K562 (cell line): ENCODE data around the gene LYRM7. TPM values are rescaled to one million over a fixed set of nuclear protein-coding genes. Genes with fewer than 3 reads are reported as not detected.
A peak's percentile ranks its signal among the peaks of the same experiment; 100 is the strongest.

Experiments
- CREM ChIP-seq: IDR thresholded peaks from 2 replicates; pipeline ENCODE4 v1.6.1; 2014; ENCODE audit warnings: antibody characterized with exemption, low read depth
- HDAC6 ChIP-seq: IDR thresholded peaks from 2 replicates; pipeline ENCODE4 v1.6.1; 2012; ENCODE audit warnings: low read depth, mild to moderate bottlenecking, control low read depth, inconsistent platforms, low read length, moderate library complexity
- HNRNPLL ChIP-seq: fragments of 200-400 bp; formaldehyde crosslinking; IDR thresholded peaks from 2 replicates; pipeline ENCODE4 v1.6.1; 2017; ENCODE audit warnings: low read length, low read depth, mild to moderate bottlenecking; ENCODE audit not compliant: poor library complexity, severe bottlenecking
- KLF10 ChIP-seq: fragments of 250-450 bp; sonication (Bioruptor Pico); IDR thresholded peaks from 2 replicates; pipeline ENCODE4 v1.6.1; 2021; ENCODE audit warnings: matching md5 sums
- L3MBTL2 ChIP-seq: fragments of 450-650 bp; IDR thresholded peaks from 2 replicates; pipeline ENCODE4 v1.6.1; 2016; ENCODE audit warnings: mild to moderate bottlenecking, moderate library complexity
- MIER1 ChIP-seq: fragments of 450-650 bp; IDR thresholded peaks from 2 replicates; pipeline ENCODE4 v1.6.1; 2016; ENCODE audit warnings: antibody characterized with exemption, mild to moderate bottlenecking, low read depth
- MYNN ChIP-seq, 2 experiments: sonication (generic); formaldehyde crosslinking in 1 of 2; IDR thresholded peaks; 2 replicates each; pipeline versions ENCODE4 v1.5.0 to v1.6.1; 2016 to 2020; ENCODE audit warnings: antibody characterized with exemption in 1 of 2, missing genetic modification reagents in 1 of 2
- NFIX ChIP-seq: fragments of 250-450 bp; sonication (Bioruptor Pico); IDR thresholded peaks from 2 replicates; pipeline ENCODE4 v1.4.0; 2020; ENCODE audit warnings: low read depth, mild to moderate bottlenecking, moderate library complexity
- NFRKB ChIP-seq: fragments of 450-650 bp; IDR thresholded peaks from 2 replicates; pipeline ENCODE4 v1.6.1; 2016; ENCODE audit warnings: low read depth
- PURB ChIP-seq: sonication (generic); formaldehyde crosslinking; IDR thresholded peaks from 2 replicates; pipeline ENCODE4 v1.9.0; 2021; ENCODE audit warnings: low read depth, mild to moderate bottlenecking, missing genetic modification reagents
- SETDB1 ChIP-seq: IDR thresholded peaks from one replicate; pipeline ENCODE4 v1.6.1; 2012; ENCODE audit warnings: low read length, control low read depth, inconsistent platforms
- TAL1 ChIP-seq: fragments of 450-650 bp; IDR thresholded peaks from 2 replicates; pipeline ENCODE4 v1.6.1; 2016; ENCODE audit warnings: mild to moderate bottlenecking
- ZBTB8A ChIP-seq: fragments of 450-650 bp; IDR thresholded peaks from 2 replicates; pipeline ENCODE4 v1.6.1; 2018; ENCODE audit warnings: mild to moderate bottlenecking, moderate library complexity; ENCODE audit not compliant: partially characterized antibody
- ZNF436 ChIP-seq: fragments of 250-450, 450-650 bp; sonication (Bioruptor Pico); formaldehyde crosslinking; IDR thresholded peaks from 2 replicates; pipeline ENCODE4 v1.7.0; 2020; ENCODE audit warnings: mild to moderate bottlenecking
- ZNF766 ChIP-seq: fragments of 200-800 bp; sonication (Bioruptor generic); conservative IDR thresholded peaks from 2 replicates; pipeline ENCODE4 v1.6.1; 2016; ENCODE audit warnings: missing genetic modification characterization, missing compliant biosample characterization
- ZNF830 ChIP-seq: fragments of 250-450 bp; sonication (Bioruptor Pico); IDR thresholded peaks from 2 replicates; pipeline ENCODE4 v1.5.0; 2021; ENCODE audit warnings: mild to moderate bottlenecking
- polyA plus RNA-seq, 8 experiments: library from polyadenylated mRNA; depleted of rRNA in 4 of 8; stranded (reverse) in 5 of 8; unstranded in 3 of 8; fragments of >200 nt; fragmentation: Nextera tagmentation in 2 of 8; fragmentation: Illumina TruSeq in 1 of 8; extraction: Ambion mirVana in 2 of 8; extraction: Trizol in 1 of 8; gene quantifications; 2 replicates each; pipeline versions ENCODE4 v1.2.1 to v1.2.3, GENCODE V29; 2011 to 2014; ENCODE audit warnings: inconsistent platforms in 1 of 8, missing spikeins in 1 of 8
- total RNA-seq, 7 experiments: library from RNA; depleted of rRNA in 6 of 7; stranded (reverse); fragments of >200 nt in 6 of 7; fragmentation: Illumina TruSeq in 2 of 7; extraction: Trizol in 2 of 7; gene quantifications; 2 replicates each; pipeline versions ENCODE4 v1.2.1 to v1.2.3, GENCODE V29; 2011 to 2021; ENCODE audit warnings: low replicate concordance in 1 of 7
- TF ChIP-seq, protein P1 (sequence below): sonication (generic); formaldehyde crosslinking; IDR thresholded peaks from 2 replicates; pipeline ENCODE4 v1.8.1; 2023; ENCODE audit warnings: mild to moderate bottlenecking, missing genetic modification reagents
- TF ChIP-seq, protein P2 (sequence below): fragments of 250-450 bp; sonication (Bioruptor Pico); IDR thresholded peaks from 2 replicates; pipeline ENCODE4 v1.9.0; 2021; ENCODE audit warnings: mild to moderate bottlenecking
- TF ChIP-seq, protein P3 (sequence below): sonication (generic); formaldehyde crosslinking; IDR thresholded peaks from 2 replicates; pipeline ENCODE4 v1.8.0; 2023; ENCODE audit warnings: missing genetic modification reagents, mild to moderate bottlenecking, borderline replicate concordance
- TF ChIP-seq, protein P4 (sequence below): fragments of 450-650 bp; formaldehyde crosslinking; conservative IDR thresholded peaks from 2 replicates; pipeline ENCODE4 v1.4.0; 2022; ENCODE audit warnings: mild to moderate bottlenecking, missing genetic modification characterization

Gene LYRM7
- total and polyA plus RNA-seq, 9 of the 15 experiments (the other 6 are each of a cell fraction or from before 2014, with no cell fraction given) = 16.2 to 70.1 (median 33.3) TPM

DNA sequence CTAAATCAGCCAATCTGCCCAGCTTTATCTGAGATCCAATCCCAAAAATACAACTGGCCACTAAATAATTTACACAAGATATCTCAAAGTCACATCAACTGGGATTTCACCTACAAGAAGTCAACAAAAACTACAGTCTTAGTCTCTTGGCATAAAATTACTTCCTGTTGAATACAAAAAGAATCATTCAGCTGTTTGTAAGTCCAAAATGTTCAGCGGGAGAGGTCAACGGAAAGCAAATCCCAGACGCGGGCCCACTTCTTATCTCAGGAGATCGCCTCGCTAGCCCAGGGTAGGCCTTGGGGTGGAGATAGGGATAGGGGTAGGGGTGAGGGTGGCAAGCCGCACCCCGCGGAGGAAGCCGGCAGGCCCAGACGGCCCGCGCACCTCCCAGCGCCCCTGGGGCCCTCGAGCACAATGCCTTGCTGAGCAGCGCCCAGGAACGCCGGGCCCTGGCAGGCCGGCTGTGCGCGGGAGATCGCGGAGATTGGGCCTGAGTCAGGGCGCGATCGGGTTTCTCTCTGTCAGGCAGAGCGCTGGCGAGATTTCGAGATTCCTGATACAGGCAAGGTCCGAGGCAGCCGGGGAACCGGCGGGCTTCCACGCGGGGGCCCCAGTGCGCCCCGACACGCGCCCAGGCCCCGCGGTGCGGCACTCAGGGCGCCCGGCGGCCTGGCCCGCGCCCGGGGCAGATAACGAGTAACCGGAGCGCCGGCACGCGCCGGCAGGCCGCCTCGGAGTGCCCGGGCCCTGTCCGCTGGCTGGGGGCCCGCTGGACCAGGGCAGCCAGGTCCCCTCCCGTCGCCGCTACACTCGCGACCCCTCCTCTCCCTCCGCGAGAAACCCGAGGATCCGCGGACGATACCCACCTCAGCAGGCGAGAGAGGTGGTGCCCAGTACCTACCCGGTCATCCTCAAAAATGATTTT lies 6.3 kb upstream of the LYRM7 start (continued):
- TF ChIP-seq KLF10 (CRISPR knock-in tag) = no peak
- no peak for TF ChIP-seq SETDB1
- TF ChIP-seq, protein P1, sequence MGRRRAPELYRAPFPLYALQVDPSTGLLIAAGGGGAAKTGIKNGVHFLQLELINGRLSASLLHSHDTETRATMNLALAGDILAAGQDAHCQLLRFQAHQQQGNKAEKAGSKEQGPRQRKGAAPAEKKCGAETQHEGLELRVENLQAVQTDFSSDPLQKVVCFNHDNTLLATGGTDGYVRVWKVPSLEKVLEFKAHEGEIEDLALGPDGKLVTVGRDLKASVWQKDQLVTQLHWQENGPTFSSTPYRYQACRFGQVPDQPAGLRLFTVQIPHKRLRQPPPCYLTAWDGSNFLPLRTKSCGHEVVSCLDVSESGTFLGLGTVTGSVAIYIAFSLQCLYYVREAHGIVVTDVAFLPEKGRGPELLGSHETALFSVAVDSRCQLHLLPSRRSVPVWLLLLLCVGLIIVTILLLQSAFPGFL (CRISPR knock-in tag) = no peak
- TF ChIP-seq HNRNPLL = no peak
- TF ChIP-seq, protein P2, sequence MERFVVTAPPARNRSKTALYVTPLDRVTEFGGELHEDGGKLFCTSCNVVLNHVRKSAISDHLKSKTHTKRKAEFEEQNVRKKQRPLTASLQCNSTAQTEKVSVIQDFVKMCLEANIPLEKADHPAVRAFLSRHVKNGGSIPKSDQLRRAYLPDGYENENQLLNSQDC (CRISPR knock-in tag) = no peak
- TF ChIP-seq, protein P3, sequence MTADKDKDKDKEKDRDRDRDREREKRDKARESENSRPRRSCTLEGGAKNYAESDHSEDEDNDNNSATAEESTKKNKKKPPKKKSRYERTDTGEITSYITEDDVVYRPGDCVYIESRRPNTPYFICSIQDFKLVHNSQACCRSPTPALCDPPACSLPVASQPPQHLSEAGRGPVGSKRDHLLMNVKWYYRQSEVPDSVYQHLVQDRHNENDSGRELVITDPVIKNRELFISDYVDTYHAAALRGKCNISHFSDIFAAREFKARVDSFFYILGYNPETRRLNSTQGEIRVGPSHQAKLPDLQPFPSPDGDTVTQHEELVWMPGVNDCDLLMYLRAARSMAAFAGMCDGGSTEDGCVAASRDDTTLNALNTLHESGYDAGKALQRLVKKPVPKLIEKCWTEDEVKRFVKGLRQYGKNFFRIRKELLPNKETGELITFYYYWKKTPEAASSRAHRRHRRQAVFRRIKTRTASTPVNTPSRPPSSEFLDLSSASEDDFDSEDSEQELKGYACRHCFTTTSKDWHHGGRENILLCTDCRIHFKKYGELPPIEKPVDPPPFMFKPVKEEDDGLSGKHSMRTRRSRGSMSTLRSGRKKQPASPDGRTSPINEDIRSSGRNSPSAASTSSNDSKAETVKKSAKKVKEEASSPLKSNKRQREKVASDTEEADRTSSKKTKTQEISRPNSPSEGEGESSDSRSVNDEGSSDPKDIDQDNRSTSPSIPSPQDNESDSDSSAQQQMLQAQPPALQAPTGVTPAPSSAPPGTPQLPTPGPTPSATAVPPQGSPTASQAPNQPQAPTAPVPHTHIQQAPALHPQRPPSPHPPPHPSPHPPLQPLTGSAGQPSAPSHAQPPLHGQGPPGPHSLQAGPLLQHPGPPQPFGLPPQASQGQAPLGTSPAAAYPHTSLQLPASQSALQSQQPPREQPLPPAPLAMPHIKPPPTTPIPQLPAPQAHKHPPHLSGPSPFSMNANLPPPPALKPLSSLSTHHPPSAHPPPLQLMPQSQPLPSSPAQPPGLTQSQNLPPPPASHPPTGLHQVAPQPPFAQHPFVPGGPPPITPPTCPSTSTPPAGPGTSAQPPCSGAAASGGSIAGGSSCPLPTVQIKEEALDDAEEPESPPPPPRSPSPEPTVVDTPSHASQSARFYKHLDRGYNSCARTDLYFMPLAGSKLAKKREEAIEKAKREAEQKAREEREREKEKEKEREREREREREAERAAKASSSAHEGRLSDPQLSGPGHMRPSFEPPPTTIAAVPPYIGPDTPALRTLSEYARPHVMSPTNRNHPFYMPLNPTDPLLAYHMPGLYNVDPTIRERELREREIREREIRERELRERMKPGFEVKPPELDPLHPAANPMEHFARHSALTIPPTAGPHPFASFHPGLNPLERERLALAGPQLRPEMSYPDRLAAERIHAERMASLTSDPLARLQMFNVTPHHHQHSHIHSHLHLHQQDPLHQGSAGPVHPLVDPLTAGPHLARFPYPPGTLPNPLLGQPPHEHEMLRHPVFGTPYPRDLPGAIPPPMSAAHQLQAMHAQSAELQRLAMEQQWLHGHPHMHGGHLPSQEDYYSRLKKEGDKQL = no peak
- TF ChIP-seq MIER1 = no peak
- TF ChIP-seq HDAC6 = no peak
- no peak for TF ChIP-seq NFIX (CRISPR knock-in tag)
- TF ChIP-seq ZNF436 (CRISPR knock-in tag) = no peak
- TF ChIP-seq MYNN (IDR thresholded peaks at IDR 0.05) = peak; percentile 65; the same call in 1 of the 2 replicates
- TF ChIP-seq MYNN (CRISPR knock-in tag; IDR thresholded peaks at IDR 0.05) = no peak
- TF ChIP-seq, protein P4, sequence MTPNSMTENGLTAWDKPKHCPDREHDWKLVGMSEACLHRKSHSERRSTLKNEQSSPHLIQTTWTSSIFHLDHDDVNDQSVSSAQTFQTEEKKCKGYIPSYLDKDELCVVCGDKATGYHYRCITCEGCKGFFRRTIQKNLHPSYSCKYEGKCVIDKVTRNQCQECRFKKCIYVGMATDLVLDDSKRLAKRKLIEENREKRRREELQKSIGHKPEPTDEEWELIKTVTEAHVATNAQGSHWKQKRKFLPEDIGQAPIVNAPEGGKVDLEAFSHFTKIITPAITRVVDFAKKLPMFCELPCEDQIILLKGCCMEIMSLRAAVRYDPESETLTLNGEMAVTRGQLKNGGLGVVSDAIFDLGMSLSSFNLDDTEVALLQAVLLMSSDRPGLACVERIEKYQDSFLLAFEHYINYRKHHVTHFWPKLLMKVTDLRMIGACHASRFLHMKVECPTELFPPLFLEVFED (CRISPR knock-in tag) = peak; percentile 57; the same call in 1 of the 2 replicates
- TF ChIP-seq CREM = peak; percentile 41; the same call in 1 of the 2 replicates
- peak; percentile 59; the same call in 1 of the 2 replicates for TF ChIP-seq NFRKB
- no peak for TF ChIP-seq PURB (CRISPR knock-in tag)
- TF ChIP-seq ZBTB8A = no peak
- TF ChIP-seq ZNF766 (CRISPR knock-in tag) = peak; percentile 88
- peak; percentile 94 for TF ChIP-seq L3MBTL2
- no peak for TF ChIP-seq ZNF830 (CRISPR knock-in tag)
- TF ChIP-seq TAL1 = no peak
